Middle frontal gyrus (tissue), 1 donor: ENCODE results near the gene RAPGEF4.
"Not testable (repeated sequence)": the region's sequence is repeated elsewhere in the genome, so short reads cannot be mapped to it uniquely, and the experiment has no call there.

ENCODE experiments used
- DNase-seq: peaks from one replicate; pipeline ENCODE4 v3.0.0-alpha.2; 2015; ENCODE audit warnings: low spot score; ENCODE audit errors: extremely low spot score

Gene RAPGEF4

DNA sequence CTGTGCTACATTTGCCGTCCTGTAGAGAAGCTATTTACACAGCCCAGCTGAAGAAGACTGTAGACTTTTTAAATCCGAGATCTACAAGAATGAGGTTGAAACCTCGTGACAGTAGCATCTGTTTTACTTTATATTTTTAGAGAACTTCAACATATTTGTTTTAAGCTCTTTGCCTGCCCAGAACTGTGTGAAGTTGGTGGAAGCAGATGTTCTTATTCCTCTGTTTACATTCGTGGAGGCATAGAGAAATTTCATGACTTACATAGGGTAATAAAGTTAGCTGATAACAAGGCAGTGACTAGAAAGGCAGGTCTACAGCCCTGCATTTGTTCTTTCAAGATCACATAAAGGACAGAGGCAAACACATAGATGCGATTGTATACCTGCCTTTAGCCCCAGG is 293.0 kb downstream of the RAPGEF4 start:
- peak; percentile 45 for DNase-seq

DNA sequence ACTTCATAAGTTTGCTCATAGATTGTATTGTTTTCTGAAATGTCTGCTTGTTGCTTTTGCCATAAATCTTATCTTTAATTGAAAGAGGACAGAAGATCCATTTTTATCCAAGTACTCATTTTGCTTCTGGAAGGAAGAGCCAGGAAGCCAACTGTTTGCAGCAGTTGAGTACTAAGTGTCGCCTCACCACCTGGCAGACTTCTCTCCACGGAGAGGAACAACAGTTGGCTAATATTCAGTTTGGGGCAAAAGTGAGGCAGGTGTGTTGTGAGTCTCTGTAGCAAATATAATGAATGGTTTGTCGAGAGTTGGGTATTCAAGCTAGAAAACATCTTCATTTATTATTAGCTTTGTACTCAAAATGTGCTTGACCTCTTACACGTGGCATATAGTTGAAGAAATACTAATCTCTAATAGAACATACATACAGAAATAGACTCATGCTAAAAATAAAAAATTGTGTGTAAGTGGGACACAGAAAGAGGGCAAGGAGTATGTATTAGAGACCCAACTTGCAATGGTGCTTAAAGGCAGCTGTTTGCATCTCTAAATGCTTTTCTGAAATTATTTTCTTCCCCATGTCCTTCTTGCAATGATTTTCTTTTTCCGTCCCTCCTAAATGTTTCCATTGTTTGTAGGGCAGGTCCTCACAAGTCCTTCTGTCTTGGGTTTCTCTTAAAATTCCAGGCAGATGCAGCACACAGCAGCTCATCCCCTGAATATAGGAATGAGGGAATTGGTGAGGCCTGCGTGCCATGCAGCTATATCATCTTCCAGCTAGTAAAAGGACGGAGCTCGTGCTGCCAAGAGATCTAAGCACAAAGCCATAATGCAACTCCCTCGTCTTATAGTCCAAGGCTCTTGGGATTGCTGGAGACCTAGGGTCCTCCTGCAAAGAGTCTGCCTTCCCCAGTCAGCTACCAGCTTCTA is 295.2 kb downstream of the RAPGEF4 start:
- DNase-seq, result no peak

DNA sequence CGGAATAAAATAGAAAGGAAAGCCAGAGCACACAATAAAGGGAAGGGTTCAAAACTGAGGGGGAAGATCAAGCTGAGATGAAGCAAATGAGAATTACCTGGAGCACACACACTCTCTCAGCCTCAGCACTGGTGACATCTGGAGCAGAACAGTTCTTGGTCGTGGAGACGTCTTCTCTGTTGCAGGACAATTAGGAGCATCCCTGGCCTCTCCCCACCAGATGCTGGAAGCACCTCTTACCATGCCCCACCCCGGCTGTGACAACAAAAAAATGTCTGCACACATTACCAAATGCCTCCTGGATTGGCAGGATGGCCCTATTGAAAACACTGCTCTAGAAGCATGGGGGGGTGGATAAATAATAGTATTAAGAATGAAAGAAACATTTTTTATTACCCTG is 296.4 kb downstream of the RAPGEF4 start:
- no peak for DNase-seq

DNA sequence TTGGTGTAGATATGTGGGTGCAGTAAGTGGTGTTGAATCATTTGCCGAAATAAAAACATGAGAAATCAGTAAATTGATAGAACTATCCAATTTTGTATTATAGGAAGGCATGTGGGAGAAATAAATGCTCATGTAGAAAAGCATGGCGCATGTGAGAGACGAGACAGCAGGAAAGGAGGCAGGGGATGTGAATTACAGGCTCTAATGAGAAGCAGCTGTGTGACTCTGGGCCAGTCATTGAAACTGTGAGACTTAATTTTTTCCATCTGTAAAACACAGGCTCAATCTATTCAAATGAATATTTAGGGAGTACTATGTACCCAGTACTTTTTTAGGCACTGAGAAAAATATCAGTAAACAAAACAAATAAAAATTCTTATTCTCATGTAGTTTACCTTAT is 297.4 kb downstream of the RAPGEF4 start:
- no peak for DNase-seq

DNA sequence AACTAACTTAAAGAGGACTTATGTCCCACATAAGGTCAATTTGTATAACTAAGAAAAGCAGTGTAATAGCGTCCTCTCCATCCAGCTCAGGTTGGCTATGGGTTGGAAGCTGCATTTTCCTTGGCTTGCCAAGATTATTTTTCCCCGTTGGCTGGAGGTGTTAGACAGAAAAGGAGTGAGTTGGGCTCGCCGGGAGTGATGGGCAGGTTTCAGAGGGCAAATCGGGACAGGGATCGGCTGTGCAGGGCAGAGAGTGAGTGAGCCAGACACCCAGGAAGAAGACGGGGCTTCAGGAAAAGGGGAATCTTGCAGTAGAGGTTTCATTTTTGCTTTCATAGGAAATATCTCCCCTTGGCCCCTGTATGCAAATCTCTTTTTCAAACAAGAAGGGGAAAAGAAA is 298.5 kb downstream of the RAPGEF4 start:
- DNase-seq, result no peak

DNA sequence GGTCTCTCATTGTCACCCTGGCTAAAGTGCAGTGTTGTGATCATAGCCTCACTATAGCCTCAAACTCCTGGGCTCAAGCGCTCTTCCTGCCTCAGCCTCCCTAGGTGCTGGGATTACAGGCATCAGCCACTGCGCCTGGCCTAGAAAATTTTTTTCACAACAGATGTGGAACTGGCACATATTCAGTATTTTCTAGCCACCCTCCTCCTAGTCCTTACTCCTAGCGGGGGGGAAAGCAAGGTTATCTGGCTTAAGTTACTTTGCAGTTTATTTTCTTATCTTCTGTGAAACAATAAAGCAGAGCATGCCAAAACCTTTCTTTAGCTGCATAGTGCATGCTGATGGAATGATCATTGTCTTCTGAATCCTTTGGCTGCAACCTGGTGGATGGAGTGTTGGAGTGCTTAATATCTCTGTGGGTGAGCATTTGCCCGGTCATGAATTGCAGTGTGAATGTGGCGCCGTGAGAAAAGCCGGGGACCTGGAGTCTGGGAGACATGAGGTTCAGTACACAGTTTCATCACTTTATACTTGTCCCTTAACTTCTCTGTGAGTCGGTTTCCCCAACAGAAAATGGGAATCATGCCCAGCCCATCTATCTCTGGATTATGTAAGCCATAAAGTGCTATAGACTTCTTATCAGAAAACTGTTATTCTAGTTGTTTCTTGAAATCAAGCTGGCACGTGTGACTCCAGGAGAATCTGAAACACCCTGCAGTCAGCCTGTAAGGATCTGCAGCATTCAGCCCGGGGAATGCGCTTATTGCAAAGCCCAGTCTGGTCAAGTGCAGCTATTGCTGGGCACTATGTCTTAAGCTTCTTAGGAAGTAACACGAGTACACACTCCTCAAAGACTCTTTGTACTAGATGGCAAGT is 301.8 kb downstream of the RAPGEF4 start:
- DNase-seq, result no peak

DNA sequence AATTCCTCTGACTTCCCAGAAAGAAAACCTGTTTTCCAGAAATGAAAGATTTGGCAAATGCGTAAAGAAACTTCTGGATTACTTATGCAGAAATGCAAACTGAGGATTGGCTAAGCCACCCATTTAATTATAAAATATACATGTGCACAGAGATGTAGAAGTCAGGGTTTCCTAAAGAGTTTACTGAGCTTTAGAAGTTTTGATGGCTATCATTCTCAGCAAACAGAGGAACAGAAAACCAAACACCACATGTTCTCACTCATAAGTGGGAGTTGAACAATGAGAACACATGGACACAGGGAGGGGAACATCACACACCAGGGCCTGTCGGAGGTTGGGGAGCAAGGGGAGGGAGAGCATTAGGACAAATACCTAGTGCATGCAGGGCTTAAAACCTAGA is 302.6 kb downstream of the RAPGEF4 start:
- not testable (repeated sequence) for DNase-seq

DNA sequence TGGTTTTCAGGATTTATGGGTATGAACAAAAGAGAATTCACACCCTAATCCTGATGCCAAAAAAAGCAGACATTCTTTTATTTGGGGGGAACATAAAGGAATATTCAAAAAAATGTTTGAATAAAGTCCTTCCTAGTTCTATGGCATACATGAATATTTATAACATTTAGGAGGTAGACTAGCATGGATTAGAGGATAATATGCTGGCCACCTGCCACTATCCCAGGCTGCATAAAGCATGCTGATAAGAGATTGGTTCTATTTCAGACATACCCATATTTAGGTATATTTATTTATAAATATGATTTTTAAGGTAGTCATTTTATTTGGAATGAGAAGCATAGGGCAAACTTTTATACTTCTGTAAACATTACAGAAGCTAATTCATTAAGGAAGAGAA is 305.1 kb downstream of the RAPGEF4 start:
- DNase-seq, result no peak

DNA sequence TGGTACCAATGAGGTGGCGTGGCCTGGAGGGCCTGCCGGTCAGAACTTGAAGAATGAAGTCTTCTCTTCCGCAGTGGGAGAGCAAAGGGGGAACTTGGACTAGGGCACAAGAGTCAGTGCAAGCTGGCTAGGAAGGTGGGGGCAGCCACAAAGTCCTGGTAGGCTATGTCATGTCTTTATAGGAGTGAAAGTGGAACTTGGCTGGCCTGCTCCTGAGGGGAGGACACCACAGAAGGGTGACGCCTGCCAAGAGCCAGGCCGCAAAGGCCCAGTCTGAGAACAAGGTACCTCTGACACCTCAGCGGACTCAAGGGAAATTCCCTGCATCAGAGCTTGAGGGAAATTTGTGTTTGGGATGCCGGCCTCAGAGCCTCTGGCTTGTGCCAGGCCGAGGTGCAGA is 307.8 kb downstream of the RAPGEF4 start:
- DNase-seq, result no peak

DNA sequence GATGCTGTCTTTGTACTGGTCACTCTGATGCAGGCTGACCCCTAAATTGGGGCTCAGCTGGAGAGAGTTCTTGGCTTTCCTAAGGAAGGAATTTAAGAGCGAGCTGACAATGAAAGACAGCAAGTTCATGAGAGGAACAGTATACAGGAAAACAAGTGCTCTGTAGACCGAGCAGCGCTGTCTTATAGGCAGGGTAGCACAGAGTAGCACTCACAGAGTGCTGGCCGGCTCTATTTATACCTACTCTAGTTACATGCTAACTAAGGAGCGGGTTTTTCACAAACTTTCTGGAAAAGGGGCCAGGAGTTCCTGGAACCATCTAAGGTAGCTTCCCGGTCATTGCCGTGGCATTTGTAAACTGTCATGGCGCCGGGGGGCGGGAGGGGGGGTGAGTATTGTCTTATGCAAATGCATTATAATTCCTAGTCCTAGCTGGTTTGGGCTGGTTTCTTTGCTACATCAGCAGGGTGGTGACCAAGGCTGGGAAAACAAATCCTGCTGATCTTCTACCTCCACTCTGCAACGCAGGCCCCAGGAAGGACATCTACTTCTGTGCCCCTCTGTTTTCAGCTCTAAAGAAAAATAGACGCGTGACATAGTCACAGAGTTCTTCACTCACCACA is 308.4 kb downstream of the RAPGEF4 start:
- DNase-seq, result no peak

DNA sequence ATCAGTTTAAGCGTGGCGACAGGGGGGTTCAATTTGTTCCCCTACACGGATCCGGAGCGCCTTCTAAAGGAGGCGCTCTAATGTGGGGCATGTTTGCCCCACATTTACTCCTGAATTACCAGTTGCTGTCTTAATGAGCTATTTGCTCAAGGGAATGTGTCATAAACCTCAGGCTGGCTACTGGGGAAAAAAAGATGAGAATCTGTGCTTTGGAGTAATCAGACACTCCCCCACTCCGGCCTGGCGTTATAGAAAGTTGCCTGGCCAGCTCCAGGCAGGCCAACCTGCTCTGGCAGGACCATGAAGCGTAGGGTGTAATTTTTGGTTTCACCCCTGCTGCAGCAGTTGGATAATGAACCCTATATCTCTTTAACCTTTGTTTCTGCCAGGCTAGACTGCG is 309.0 kb downstream of the RAPGEF4 start:
- no peak for DNase-seq

DNA sequence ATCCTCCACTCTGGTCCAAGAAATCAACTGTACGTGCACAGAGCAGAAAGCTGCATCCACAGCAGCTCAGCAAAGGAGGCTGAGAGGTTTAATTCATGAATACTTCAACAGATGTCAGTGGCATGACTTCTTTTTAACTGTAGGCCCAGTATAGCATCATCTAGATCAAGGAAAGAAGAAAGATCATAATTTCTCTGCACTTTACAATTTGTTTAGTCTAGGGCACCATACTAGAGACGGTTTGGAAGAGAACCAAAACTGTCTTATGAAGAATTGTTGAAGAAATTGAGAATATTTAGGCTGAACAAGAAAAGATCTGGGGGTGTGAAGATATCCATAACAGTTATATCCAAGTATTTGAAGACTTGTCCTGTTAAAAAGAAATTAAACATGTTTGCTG is 309.5 kb downstream of the RAPGEF4 start:
- DNase-seq, result no peak

DNA sequence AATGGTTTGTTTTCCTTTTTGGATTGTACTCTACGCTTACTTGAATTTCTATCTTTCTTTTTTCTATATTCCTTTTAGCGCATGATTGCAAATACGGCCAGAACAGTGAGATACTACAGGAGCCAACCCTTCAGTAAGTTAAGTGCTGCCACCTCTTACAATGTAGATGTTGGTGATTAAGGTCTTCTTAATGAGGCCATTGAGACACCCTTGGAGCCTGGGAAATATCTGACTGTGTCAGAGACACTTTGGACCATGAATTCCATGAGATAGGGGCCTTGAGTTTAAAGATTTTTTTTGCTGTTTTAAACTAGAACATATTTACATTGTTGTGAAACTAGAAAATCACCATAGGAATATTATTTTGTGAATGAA is 312.9 kb downstream of the RAPGEF4 start:
- no peak for DNase-seq

DNA sequence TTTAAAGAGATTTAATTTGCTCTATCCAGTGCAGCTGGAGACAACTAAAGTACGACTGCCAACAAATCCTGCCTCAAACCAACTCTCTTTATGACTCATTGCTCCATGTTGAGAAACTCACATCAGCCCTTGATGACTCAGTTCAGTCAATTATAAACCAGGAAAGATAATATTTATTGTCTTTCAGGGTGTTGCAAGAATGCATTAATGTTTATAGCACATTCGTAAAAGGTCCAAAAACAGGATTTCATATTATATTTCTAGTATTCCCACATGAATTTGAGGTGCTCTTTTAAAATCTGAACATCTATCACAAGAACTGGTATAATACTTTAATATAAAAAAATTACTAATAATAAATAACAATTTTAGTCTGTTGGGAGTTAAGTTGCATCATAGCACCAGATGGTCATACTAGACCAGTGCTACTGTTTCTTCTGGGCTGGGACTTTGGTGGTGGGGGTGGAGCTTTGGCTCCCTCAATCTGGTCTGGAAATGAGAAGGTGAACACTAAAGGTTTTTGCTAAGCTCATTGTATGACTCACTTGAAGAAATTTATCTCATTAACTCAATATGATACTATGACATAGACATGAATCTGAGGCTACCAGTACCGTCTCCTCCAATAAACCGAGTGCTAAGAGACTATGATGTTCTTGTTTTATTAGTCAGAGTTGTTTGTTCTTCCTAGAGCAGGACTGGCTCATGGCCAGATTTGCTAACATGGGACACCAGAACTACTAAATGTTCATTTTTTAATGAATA is 313.4 kb downstream of the RAPGEF4 start:
- no peak for DNase-seq

DNA sequence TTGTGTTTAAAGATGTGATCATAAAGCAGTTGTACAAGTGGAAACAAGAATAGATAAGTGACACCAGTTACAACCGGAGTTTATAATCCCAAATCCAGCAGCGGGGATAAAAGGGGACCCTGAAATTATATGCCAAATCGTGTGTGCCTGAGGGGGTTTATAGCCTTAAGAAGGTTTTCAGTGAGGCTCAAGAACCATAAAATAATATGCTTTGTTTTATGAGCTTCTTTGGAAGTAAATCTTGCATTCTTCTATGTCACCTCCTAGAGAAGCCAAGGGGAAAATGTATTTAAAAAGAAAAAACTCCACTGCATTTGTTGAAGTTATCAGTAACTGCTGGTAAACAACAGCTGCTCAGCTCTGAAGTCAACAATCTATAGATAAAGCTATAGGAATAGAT is 314.2 kb downstream of the RAPGEF4 start:
- DNase-seq, result no peak

DNA sequence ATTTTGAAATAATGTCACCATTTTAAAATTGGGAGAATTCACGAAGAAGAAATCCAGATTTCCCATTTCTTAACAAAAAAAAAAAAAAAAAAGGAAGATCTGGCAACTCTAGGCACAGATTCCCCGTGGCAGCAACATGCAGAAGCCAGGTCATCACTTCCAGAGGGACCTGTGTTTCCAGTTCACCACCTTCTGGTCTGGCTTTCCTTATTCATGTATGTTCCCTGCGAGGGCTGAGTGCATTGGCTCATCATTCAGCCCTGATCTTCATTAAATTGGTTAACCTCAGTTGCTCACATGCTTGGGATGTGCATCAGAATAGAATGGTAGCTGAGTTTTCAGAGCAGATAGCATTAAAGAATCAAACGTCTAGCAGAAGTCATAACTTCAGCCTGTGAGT is 315.0 kb downstream of the RAPGEF4 start:
- DNase-seq, result no peak

DNA sequence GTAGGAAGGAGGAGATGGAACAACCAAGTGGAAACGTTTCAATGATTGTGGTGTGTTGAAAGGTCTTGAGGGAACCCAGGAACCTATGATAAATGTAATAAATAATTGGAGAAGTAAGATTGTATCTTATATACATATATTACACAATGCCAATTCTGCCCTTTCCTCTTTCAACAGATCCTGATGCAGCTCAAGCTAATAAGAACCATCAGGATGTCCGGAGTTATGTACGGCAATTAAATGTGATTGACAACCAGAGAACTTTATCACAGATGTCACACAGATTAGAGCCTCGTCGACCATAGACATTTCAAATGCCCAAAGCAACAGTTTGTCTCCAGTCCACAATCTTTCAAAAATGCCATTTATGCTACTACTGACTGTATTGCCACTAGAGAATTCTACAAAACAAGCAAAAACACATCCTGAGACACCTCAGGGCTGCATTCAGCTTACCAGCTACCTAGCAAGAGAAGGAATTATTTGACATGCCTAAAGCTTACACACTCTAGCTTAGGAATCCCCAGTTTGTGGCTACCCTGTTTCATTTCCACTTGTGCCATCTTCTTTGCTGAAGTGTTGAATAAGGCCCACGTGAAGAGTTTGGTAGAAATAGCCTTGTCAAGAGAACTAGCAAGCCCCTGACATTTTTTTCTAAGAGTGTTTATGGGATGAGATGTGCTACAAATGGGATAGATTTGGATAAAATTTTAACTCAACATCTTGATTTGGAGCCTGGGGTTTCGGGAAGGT is 316.0 kb downstream of the RAPGEF4 start:
- no peak for DNase-seq

DNA sequence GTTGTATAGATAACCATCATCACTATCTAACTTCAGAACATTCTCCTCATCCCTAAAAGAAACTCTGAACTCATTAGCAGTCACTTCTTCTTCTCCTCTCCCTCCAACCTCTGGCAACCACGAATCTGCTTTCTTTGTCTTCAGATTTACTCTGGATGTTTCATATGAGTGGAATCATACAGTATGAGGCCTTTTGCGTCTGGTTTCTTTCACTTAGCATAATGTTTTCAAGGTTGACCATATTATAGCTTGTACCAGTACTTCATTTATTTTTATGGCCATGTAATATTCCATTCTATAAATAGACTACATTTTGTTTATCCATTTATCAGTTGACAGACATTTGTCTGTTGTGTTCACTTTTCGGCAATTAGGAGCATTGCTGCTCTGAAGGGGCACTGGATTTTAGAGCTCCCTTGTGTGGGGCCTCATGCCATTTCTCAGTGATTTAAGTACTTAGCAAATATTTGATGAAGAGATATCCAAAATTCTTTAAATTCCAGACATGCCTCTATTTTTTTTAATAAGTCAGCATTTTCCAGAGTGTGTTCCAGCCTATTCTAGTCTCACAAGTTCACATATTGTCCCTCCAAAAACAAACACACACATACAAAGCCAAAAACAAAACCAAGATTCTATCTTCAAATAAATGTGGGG is 317.5 kb downstream of the RAPGEF4 start:
- DNase-seq, result no peak

DNA sequence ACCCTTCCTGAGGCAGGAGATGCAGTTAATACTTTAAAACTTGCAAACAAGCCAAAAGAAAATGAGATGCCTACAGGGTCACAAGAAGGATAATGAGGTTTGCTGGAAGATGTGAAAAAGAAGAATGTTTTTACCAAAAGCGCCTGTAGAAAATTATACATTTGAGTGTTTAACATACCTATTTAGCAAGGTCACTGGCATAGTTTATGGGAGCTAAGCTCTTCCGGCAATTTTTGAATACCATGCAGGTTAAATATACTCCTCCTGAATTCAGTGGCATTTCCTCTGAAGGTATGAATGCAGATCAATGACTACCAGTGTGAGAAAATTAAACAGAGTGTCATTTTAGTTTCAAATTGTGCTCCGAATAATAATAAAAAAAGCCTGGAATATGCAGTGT is 318.8 kb downstream of the RAPGEF4 start:
- DNase-seq, result no peak
